Medulla oblongata (tissue), 1 donor: Measurements from ENCODE around the gene HOMER2.
"Not testable (repeated sequence)": the region's sequence is repeated elsewhere in the genome, so short reads cannot be mapped to it uniquely, and the experiment has no call there.

Experiments used
- DNase-seq: peaks from one replicate; pipeline ENCODE4 v3.0.0-alpha.2; 2015; ENCODE audit errors: extremely low spot score

The HOMER2 gene

GRCh38 chr15:82832601-82833361 is 119.7 kb downstream of the HOMER2 start:
- no peak for DNase-seq

DNA sequence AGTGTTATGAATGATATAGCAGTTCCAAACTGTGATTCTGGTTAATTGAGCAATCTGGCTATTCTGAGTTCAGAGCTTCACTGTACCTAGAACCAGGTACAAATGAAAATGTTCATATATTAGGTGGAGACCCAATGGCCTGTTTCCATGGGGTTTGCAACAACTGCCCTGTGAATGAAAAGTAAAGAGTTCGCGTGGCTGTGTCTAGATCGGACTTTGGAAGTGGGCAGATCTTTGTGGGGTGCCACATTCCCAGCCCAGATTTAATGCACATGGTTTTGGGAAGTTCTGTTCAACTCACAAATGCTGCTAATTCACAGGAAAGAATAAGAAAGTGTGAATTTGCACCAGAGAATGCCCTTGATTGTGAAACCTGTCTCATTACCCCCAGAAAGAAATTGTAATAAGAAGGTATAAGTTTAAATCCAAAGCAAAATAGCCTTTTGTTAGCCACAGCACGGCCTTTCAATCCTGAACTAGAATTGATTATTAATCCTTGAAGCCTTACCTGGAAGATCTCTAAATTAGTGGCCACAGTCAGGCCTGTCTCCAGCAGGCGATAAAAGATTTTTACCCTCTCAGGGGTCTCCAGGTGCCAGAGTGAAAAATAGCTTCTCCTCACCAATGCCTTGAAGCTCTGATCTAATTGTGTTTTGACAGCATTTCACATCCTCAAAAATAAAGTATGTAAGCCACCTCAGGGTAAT is 120.5 kb downstream of the HOMER2 start:
- no peak for DNase-seq

- DNase-seq: no peak
These were observed 121.9 kb downstream of the HOMER2 start for GRCh38 chr15:82830427-82831173.

GRCh38 chr15:82829234-82829633 is 123.3 kb downstream of the HOMER2 start:
- DNase-seq: no peak

- DNase-seq: no peak
These were observed 124.4 kb downstream of the HOMER2 start for GRCh38 chr15:82828075-82828474.

DNA sequence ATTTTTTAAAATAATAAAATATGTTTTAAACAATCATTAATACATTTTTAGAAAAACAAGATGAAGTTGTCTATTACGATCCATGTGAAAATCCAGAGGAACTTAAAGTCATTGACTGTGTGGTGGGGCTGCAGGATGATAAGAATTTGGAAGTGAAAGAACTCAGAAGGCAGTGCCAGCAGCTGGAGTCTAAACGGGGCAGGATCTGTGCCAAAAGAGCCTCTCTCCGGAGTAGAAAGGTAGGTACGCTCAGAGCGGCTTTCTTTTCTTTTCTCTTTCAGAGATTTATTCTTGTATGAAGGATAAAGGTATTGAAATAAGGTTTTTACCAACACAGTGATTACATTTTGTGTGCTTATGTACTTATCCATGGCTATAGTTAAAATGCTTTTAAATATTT is 129.5 kb downstream of the HOMER2 start:
- DNase-seq: no peak

GRCh38 chr15:82821851-82822250 is 130.7 kb downstream of the HOMER2 start:
- DNase-seq: not testable (repeated sequence)

- not testable (repeated sequence) for DNase-seq
These were observed 131.1 kb downstream of the HOMER2 start for GRCh38 chr15:82821396-82821795.

- DNase-seq: no peak
These were observed 132.4 kb downstream of the HOMER2 start for GRCh38 chr15:82820128-82820527.

DNA sequence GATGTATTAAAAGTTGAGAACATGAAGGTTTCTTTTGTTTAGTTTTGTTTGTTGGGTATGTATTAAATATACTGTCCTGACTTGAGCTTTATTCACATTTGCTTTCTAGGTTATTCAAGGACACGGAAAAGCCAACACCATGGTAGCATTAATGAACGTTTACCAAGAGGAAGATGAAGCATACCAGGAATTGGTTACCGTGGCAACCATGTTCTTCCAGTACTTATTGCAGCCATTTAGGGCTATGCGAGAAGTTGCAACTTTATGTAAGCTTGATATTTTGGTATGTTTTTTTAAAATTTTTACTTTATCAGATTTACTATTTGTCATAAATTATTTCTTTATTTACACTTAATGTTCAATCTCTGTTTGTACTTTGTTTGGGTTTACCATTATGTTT is 139.5 kb downstream of the HOMER2 start:
- DNase-seq: no peak

GRCh38 chr15:82810890-82811426 is 141.6 kb downstream of the HOMER2 start:
- DNase-seq: peak; percentile 33

GRCh38 chr15:82810061-82810889 is 142.2 kb downstream of the HOMER2 start:
- DNase-seq: peak; percentile 31

GRCh38 chr15:82809308-82810060 is 143.0 kb downstream of the HOMER2 start, which contains the start of gene WHAMM:
WHAMM (plus strand) TSS chr15:82809628; CDS start chr15:82809727, 99 bp downstream.
- peak; percentile 100 for DNase-seq

DNA sequence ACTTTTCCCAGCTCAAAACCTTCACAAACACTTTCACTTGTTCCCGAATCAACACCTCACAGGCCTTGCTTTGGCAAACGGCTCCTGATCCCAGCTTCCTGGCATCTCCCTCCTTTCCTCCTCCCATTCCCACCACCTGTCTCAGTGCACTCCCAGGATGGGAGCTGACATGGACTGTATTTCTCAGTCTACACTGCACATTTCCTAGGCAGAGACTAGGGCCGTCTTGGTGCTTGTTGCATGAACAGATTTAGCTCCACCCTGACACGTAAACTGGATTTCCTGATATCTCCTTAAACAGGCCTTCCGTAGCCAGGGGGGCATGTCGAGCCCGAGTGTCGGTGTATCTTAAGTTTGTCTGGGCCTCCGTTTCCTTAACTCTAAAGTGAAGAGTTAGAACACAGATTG is 143.9 kb downstream of the HOMER2 start:
- no peak for DNase-seq

DNA sequence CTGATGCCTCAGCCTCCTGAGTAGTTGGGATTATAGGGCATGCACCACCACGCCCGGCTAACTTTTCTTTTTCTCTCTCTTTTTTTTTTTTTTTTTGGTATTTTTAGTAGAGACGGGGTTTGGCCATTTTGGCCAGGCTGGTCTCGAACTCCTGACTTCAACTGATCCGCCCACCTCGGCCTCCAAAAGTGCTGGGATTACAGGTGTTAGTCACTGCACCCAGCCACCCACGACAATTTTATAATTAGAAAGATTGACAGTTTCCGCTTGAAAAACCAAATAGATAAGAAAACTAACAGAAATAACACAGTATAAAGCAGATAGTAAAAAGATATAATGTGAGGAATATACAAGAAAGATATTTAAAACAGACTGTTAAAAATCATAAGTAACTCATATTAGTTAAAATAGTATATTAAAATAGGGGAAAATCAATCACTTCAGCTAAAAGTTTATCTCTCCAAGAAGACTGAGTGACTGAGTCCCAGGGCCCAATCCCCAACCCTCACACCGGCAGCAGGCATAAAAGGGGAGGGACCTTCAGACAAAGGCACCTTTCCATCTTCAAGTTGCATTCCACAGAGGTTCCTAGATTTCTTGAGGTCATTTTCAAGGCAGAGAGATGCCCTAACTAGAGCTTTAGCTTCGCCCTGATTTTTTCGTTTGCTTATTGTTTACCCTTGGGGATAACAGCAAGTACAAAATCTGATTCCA is 144.4 kb downstream of the HOMER2 start:
- DNase-seq: no peak

GRCh38 chr15:82805994-82806406 is 146.5 kb downstream of the HOMER2 start, which contains the start of gene FSD2:
FSD2 (minus strand) TSS chr15:82806069; CDS start chr15:82787390, 18,679 bp downstream.
- DNase-seq: peak; percentile 41

DNA sequence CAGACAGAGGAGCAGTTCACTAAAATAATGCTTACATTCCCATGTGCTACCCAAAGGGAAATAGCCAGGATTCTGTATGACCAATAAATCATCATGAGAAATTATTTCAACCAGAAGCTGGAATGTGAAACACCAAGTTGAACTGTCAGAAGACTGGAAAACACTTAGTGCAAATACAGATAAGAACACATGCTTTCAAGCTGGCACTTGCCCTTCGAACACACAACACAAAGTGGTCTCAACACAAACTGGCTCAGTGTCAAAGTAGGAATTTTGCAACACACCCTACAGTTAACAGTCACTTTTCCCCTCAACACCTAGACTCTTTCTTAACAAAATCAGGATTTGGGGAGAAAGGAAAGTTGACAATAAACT is 148.0 kb downstream of the HOMER2 start:
- DNase-seq: no peak

DNA sequence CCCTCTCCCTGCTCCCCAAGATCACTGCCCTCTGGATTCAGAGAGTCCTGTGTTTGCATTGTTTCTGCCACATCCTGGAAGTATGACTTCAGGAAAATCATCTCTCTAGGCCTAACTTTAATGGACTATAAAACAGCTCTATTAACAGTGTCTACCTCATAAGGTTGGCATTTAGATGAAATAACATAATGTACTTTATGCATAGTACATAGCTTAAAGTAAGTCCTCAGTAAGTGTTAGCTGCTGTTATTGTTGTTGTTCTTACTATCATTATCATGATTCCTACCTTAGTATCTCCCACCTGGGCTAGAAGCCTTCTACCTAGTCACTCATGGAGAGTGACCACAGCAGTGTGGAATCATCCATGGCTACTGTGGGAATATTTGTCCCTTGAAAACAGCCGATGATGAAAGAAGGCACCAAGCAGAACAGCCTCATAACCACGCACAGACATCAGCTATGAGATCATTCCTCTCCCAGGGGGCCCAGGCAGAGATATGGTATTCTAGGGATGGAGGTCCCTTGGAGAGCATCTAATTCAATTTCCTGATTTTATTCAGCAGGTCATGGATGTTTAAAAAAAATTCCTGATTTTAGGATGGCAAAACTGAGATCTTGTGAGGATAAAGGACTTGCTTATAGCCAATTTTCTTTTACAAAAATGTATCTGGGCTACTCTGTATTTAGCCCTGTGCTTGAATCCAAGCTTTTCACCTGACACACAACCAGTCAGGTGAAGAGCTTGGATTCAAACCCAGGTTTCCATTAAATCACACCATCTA is 148.5 kb downstream of the HOMER2 start:
- DNase-seq: no peak

- no peak for DNase-seq
These were observed 150.0 kb downstream of the HOMER2 start for GRCh38 chr15:82802497-82802896.
